SK-N-MC (cell line): Measurements from ENCODE around the gene BTG1.
A peak's percentile ranks its signal among the peaks of the same experiment; 100 is the strongest.

ENCODE experiments used
- DNase-seq: peaks from one replicate; pipeline ENCODE4 v3.0.0-alpha.2; 2011; ENCODE audit warnings: low read depth, low spot score
- H3K27ac ChIP-seq: fragments of 200-600 bp; sonication (generic); 2 replicates; pipeline ENCODE4 v1.5.1; 2016; ENCODE audit warnings: mixed run types
- H3K36me3 ChIP-seq: fragments of 200-600 bp; sonication (generic); 2 replicates; pipeline ENCODE4 v1.6.1; 2017; ENCODE audit warnings: antibody characterized with exemption, low read length, mixed read lengths; ENCODE audit not compliant: insufficient read depth
- H3K4me3 ChIP-seq: fragments of 200-600 bp; sonication (generic); 2 replicates; pipeline ENCODE4 v1.5.1; 2016
- H3K9ac ChIP-seq: fragments of 200-600 bp; sonication (generic); 2 replicates; pipeline ENCODE4 v1.8.0; 2017; ENCODE audit warnings: mixed run types, mixed read lengths; ENCODE audit not compliant: insufficient read length
- H3K9me3 ChIP-seq: fragments of 200-600 bp; sonication (generic); 2 replicates; pipeline ENCODE4 v1.6.1; 2017; ENCODE audit warnings: low read depth, mild to moderate bottlenecking, antibody characterized with exemption, low read length, moderate library complexity, mixed read lengths
- EZH2 ChIP-seq: fragments of 200-600 bp; sonication (generic); IDR thresholded peaks from one replicate; pipeline ENCODE4 v1.6.1; 2017; ENCODE audit warnings: antibody characterized with exemption
- FOXP2 ChIP-seq: optimal IDR thresholded peaks from 2 replicates; pipeline ENCODE3; 2011; ENCODE audit warnings: mild to moderate bottlenecking, moderate library complexity; ENCODE audit not compliant: insufficient read depth; ENCODE audit errors: extremely low read length, control extremely low read depth
- POLR2AphosphoS5 ChIP-seq: IDR thresholded peaks from 2 replicates; pipeline ENCODE4 v1.6.1; 2012; ENCODE audit warnings: mild to moderate bottlenecking, low read depth, low read length, borderline replicate concordance

BTG1 gene

GRCh38 chr12:92185052-92185451 lies 39.4 kb upstream of the BTG1 start:
- Histone ChIP-seq H3K27ac (no peak overlapping the region), H3K36me3 (no peaks in the 10 kb centered on the region), H3K4me3 (no peak overlapping the region), H3K9me3 (no peaks in the 10 kb centered on the region), H3K9ac (no peak overlapping the region)
- TF ChIP-seq POLR2AphosphoS5 (no peak), FOXP2 (no peak), EZH2 (no peak)
- DNase-seq = no peak

GRCh38 chr12:92183575-92183974 lies 37.9 kb upstream of the BTG1 start:
- no peaks in the 10 kb centered on the region for H3K36me3 ChIP-seq
- no peak overlapping the region for H3K9ac ChIP-seq
- H3K9me3 ChIP-seq = no peaks in the 10 kb centered on the region
- H3K27ac ChIP-seq = no peak overlapping the region
- TF ChIP-seq FOXP2 (no peak), POLR2AphosphoS5 (no peak), EZH2 (no peak)
- no peak overlapping the region for H3K4me3 ChIP-seq
- no peak for DNase-seq

GRCh38 chr12:92178340-92178739 lies 32.7 kb upstream of the BTG1 start:
- no peak overlapping the region for H3K27ac ChIP-seq
- no peak overlapping the region for H3K4me3 ChIP-seq
- no peak overlapping the region for H3K9ac ChIP-seq
- TF ChIP-seq POLR2AphosphoS5 (no peak), FOXP2 (no peak), EZH2 (no peak)
- no peaks in the 10 kb centered on the region for H3K9me3 ChIP-seq
- DNase-seq = no peak
- H3K36me3 ChIP-seq = no peaks in the 10 kb centered on the region

GRCh38 chr12:92176646-92177045 lies 31.0 kb upstream of the BTG1 start:
- Histone ChIP-seq H3K9me3 (no peaks in the 10 kb centered on the region), H3K4me3 (no peak overlapping the region), H3K9ac (no peak overlapping the region), H3K36me3 (no peaks in the 10 kb centered on the region), H3K27ac (no peak overlapping the region)
- no peak for DNase-seq
- no peak for TF ChIP-seq EZH2
- no peak for TF ChIP-seq POLR2AphosphoS5
- TF ChIP-seq FOXP2 = no peak

- Histone ChIP-seq H3K9me3 (no peaks in the 10 kb centered on the region), H3K4me3 (no peak overlapping the region), H3K9ac (no peak overlapping the region), H3K27ac (no peak overlapping the region), H3K36me3 (no peaks in the 10 kb centered on the region)
- no peak for TF ChIP-seq EZH2
- no peak for TF ChIP-seq POLR2AphosphoS5
- TF ChIP-seq FOXP2 = no peak
- no peak for DNase-seq
Measured at GRCh38 chr12:92175961-92176360, 30.3 kb upstream of the BTG1 start.

GRCh38 chr12:92170050-92170449 lies 24.4 kb upstream of the BTG1 start:
- TF ChIP-seq FOXP2 = no peak
- no peak for TF ChIP-seq POLR2AphosphoS5
- TF ChIP-seq EZH2 = no peak
- no peaks in the 10 kb centered on the region for H3K36me3 ChIP-seq
- H3K27ac ChIP-seq = peak overlapping the region; percentile 28; the same call in 1 of the 2 replicates
- DNase-seq = no peak
- H3K9ac ChIP-seq = no peak overlapping the region
- H3K4me3 ChIP-seq = no peak overlapping the region
- H3K9me3 ChIP-seq = no peaks in the 10 kb centered on the region

GRCh38 chr12:92167075-92167474 lies 21.4 kb upstream of the BTG1 start:
- Histone ChIP-seq H3K36me3 (no peaks in the 10 kb centered on the region), H3K4me3 (no peak overlapping the region), H3K27ac (no peak overlapping the region), H3K9me3 (no peaks in the 10 kb centered on the region), H3K9ac (no peak overlapping the region)
- no peak for DNase-seq
- TF ChIP-seq POLR2AphosphoS5 (no peak), FOXP2 (no peak), EZH2 (no peak)

GRCh38 chr12:92164712-92165111 lies 19.1 kb upstream of the BTG1 start:
- no peak overlapping the region for H3K9ac ChIP-seq
- H3K9me3 ChIP-seq = no peaks in the 10 kb centered on the region
- no peaks in the 10 kb centered on the region for H3K36me3 ChIP-seq
- TF ChIP-seq EZH2 (no peak), POLR2AphosphoS5 (no peak), FOXP2 (no peak)
- H3K4me3 ChIP-seq = no peak overlapping the region
- H3K27ac ChIP-seq = no peak overlapping the region
- no peak for DNase-seq

GRCh38 chr12:92162079-92162478 lies 16.4 kb upstream of the BTG1 start:
- H3K9ac ChIP-seq = no peak overlapping the region
- H3K36me3 ChIP-seq = no peaks in the 10 kb centered on the region
- TF ChIP-seq POLR2AphosphoS5 (no peak), EZH2 (no peak), FOXP2 (no peak)
- no peak for DNase-seq
- no peak overlapping the region for H3K4me3 ChIP-seq
- H3K27ac ChIP-seq = no peak overlapping the region
- H3K9me3 ChIP-seq = no peaks in the 10 kb centered on the region

GRCh38 chr12:92158796-92159439 lies 13.3 kb upstream of the BTG1 start:
- TF ChIP-seq EZH2 (no peak), FOXP2 (no peak), POLR2AphosphoS5 (no peak)
- H3K9me3 ChIP-seq = no peaks in the 10 kb centered on the region
- no peak overlapping the region for H3K9ac ChIP-seq
- H3K4me3 ChIP-seq = no peak overlapping the region
- H3K27ac ChIP-seq = no peak overlapping the region
- no peaks in the 10 kb centered on the region for H3K36me3 ChIP-seq
- no peak for DNase-seq
